Panc1 (cell line): ENCODE results near the gene KRTAP5-2.

Source experiments
- POLR2AphosphoS5 ChIP-seq: IDR thresholded peaks from 2 replicates; pipeline ENCODE4 v1.6.1; 2012; ENCODE audit warnings: mild to moderate bottlenecking, low read depth, low read length, moderate library complexity
- SIN3A ChIP-seq: IDR thresholded peaks from 2 replicates; pipeline ENCODE4 v1.6.1; 2012; ENCODE audit warnings: low read depth, mild to moderate bottlenecking, low read length, moderate library complexity, borderline replicate concordance; ENCODE audit not compliant: insufficient read depth
- TCF7L2 ChIP-seq: IDR thresholded peaks from 2 replicates; pipeline ENCODE4 v1.6.1; 2011; ENCODE audit warnings: mild to moderate bottlenecking, low read depth, low read length, inconsistent platforms
- TF ChIP-seq, protein P1 (sequence below): fragments of 450-650 bp; IDR thresholded peaks from 2 replicates; pipeline ENCODE4 v1.5.1; 2017; ENCODE audit warnings: mild to moderate bottlenecking
- TF ChIP-seq, protein P2 (sequence below), 2 experiments: IDR thresholded peaks; 2 replicates each; pipeline ENCODE4 v1.6.1; 2011 to 2012; ENCODE audit warnings: low read depth in 2 of 2, control low read depth in 1 of 2, low read length in 1 of 2, mild to moderate bottlenecking in 1 of 2, moderate library complexity in 1 of 2; ENCODE audit not compliant: insufficient read depth in 1 of 2

DNA sequence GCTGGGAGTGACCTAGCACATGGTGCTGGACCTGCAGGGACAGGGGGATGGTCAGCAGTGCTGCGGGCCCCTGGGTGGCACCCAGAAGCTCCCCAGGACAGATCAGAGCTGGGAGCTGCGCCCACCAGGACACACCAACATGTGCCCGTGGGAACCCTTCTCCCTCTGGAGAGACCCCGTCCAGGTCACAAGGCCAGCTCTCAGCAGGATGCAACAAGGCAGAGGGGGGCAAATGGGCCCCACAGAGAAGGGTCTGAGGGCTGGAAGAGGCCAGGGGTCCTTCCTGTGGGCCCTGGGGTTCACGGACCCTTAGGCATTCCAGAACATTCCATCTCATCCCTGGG lies 32.2 kb downstream of the KRTAP5-2 start:
- TF ChIP-seq, protein P1, sequence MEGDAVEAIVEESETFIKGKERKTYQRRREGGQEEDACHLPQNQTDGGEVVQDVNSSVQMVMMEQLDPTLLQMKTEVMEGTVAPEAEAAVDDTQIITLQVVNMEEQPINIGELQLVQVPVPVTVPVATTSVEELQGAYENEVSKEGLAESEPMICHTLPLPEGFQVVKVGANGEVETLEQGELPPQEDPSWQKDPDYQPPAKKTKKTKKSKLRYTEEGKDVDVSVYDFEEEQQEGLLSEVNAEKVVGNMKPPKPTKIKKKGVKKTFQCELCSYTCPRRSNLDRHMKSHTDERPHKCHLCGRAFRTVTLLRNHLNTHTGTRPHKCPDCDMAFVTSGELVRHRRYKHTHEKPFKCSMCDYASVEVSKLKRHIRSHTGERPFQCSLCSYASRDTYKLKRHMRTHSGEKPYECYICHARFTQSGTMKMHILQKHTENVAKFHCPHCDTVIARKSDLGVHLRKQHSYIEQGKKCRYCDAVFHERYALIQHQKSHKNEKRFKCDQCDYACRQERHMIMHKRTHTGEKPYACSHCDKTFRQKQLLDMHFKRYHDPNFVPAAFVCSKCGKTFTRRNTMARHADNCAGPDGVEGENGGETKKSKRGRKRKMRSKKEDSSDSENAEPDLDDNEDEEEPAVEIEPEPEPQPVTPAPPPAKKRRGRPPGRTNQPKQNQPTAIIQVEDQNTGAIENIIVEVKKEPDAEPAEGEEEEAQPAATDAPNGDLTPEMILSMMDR, result no peak
- TF ChIP-seq TCF7L2 (no peak), POLR2AphosphoS5 (no peak), SIN3A (no peak)
- TF ChIP-seq, protein P2, sequence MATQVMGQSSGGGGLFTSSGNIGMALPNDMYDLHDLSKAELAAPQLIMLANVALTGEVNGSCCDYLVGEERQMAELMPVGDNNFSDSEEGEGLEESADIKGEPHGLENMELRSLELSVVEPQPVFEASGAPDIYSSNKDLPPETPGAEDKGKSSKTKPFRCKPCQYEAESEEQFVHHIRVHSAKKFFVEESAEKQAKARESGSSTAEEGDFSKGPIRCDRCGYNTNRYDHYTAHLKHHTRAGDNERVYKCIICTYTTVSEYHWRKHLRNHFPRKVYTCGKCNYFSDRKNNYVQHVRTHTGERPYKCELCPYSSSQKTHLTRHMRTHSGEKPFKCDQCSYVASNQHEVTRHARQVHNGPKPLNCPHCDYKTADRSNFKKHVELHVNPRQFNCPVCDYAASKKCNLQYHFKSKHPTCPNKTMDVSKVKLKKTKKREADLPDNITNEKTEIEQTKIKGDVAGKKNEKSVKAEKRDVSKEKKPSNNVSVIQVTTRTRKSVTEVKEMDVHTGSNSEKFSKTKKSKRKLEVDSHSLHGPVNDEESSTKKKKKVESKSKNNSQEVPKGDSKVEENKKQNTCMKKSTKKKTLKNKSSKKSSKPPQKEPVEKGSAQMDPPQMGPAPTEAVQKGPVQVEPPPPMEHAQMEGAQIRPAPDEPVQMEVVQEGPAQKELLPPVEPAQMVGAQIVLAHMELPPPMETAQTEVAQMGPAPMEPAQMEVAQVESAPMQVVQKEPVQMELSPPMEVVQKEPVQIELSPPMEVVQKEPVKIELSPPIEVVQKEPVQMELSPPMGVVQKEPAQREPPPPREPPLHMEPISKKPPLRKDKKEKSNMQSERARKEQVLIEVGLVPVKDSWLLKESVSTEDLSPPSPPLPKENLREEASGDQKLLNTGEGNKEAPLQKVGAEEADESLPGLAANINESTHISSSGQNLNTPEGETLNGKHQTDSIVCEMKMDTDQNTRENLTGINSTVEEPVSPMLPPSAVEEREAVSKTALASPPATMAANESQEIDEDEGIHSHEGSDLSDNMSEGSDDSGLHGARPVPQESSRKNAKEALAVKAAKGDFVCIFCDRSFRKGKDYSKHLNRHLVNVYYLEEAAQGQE (IDR thresholded peaks at IDR 0.05; ENCODE audit: insufficient read depth in 1 of 2, low read depth in 2 of 2, low read length in 1 of 2), result no peak
